ENCODE data around the gene RNF213.

DNA sequence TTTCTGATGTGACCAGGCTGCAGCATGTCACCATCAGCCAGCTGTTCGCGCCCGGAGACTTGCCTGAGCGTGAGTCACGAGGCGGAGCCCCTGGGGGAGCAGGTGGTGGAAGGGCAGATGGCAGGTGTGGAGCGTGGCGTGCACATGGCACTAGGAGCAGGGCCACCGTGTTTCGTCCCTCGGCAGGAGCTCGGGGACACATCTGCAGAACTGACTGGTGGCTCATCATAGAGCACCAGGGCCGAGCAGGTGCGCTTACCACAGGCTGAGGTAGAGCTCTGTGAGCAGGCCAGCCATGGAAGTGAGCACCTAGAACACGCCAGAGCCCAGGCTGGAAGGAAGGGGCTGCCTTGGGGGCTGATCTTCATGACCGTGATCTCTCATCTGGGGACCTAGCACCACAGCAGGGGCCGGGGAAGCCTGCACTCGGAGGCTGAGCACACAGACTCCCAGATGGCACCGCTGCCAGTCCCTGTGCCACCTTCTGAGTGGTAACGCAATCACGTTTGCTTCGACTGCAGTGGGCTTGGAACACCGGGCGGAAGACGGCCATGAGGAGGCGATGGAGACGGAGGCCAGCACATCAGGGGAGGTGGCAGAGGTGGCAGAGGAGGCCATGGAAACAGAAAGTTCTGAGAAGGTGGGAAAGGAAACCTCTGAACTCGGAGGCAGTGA, 92.5 kb downstream of the RNF213 start:
- TF ChIP-seq, protein P1, sequence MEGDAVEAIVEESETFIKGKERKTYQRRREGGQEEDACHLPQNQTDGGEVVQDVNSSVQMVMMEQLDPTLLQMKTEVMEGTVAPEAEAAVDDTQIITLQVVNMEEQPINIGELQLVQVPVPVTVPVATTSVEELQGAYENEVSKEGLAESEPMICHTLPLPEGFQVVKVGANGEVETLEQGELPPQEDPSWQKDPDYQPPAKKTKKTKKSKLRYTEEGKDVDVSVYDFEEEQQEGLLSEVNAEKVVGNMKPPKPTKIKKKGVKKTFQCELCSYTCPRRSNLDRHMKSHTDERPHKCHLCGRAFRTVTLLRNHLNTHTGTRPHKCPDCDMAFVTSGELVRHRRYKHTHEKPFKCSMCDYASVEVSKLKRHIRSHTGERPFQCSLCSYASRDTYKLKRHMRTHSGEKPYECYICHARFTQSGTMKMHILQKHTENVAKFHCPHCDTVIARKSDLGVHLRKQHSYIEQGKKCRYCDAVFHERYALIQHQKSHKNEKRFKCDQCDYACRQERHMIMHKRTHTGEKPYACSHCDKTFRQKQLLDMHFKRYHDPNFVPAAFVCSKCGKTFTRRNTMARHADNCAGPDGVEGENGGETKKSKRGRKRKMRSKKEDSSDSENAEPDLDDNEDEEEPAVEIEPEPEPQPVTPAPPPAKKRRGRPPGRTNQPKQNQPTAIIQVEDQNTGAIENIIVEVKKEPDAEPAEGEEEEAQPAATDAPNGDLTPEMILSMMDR (IDR thresholded peaks at IDR 0.05; ENCODE audit: low read depth, low read length): no peak
- TF ChIP-seq POLR2A (IDR thresholded peaks at IDR 0.05; ENCODE audit: extremely low read depth, insufficient read length): no peak
- TF ChIP-seq, protein P2, sequence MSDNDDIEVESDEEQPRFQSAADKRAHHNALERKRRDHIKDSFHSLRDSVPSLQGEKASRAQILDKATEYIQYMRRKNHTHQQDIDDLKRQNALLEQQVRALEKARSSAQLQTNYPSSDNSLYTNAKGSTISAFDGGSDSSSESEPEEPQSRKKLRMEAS (IDR thresholded peaks at IDR 0.05; ENCODE audit: low read depth, low read length): no peak

Data from NB4 (cell line).